ENCODE measurements around the gene EFCAB8.

The EFCAB8 gene

GRCh38 chr20:32963176-32963575 is 104.5 kb downstream of the EFCAB8 start:
- TF ChIP-seq CTCF (conservative IDR thresholded peaks at IDR 0.05; ENCODE audit: low read length), result no peak
- DNase-seq (ENCODE audit: low read depth), result no peak
- H3K4me3 ChIP-seq (ENCODE audit: low read length), result no peak overlapping the region

- no peak for DNase-seq (ENCODE audit: low read depth)
- no peak overlapping the region for H3K4me3 ChIP-seq (ENCODE audit: low read length)
- no peak for TF ChIP-seq CTCF (conservative IDR thresholded peaks at IDR 0.05; ENCODE audit: low read length)
Measured at GRCh38 chr20:32964575-32964974, 105.9 kb downstream of the EFCAB8 start.

- DNase-seq (ENCODE audit: low read depth), result no peak
- no peak overlapping the region for H3K4me3 ChIP-seq (ENCODE audit: low read length)
- TF ChIP-seq CTCF (conservative IDR thresholded peaks at IDR 0.05; ENCODE audit: low read length), result no peak
Measured at GRCh38 chr20:32965115-32965514, 106.4 kb downstream of the EFCAB8 start.

- H3K4me3 ChIP-seq (ENCODE audit: low read length), result no peak overlapping the region
- no peak for TF ChIP-seq CTCF (conservative IDR thresholded peaks at IDR 0.05; ENCODE audit: low read length)
- no peak for DNase-seq (ENCODE audit: low read depth)
Measured at GRCh38 chr20:32965581-32966373, 107.1 kb downstream of the EFCAB8 start.

GRCh38 chr20:32966382-32966781 is 107.7 kb downstream of the EFCAB8 start:
- no peak for TF ChIP-seq CTCF (conservative IDR thresholded peaks at IDR 0.05; ENCODE audit: low read length)
- H3K4me3 ChIP-seq (ENCODE audit: low read length), result no peak overlapping the region
- DNase-seq (ENCODE audit: low read depth), result no peak

GRCh38 chr20:32966881-32967781 is 108.4 kb downstream of the EFCAB8 start:
- no peak overlapping the region for H3K4me3 ChIP-seq (ENCODE audit: low read length)
- no peak for DNase-seq (ENCODE audit: low read depth)
- no peak for TF ChIP-seq CTCF (conservative IDR thresholded peaks at IDR 0.05; ENCODE audit: low read length)
